ENCODE data around the gene CATSPERZ.
A peak's percentile ranks its signal among the peaks of the same experiment; 100 is the strongest.

The CATSPERZ gene

GRCh38 chr11:64342869-64343745 lies 42.9 kb downstream of the CATSPERZ start:
- no peak for DNase-seq

GRCh38 chr11:64343767-64344559 lies 43.8 kb downstream of the CATSPERZ start:
- DNase-seq: no peak

- DNase-seq: peak; percentile 60
Observed at GRCh38 chr11:64344787-64345186, 44.6 kb downstream of the CATSPERZ start.

DNA sequence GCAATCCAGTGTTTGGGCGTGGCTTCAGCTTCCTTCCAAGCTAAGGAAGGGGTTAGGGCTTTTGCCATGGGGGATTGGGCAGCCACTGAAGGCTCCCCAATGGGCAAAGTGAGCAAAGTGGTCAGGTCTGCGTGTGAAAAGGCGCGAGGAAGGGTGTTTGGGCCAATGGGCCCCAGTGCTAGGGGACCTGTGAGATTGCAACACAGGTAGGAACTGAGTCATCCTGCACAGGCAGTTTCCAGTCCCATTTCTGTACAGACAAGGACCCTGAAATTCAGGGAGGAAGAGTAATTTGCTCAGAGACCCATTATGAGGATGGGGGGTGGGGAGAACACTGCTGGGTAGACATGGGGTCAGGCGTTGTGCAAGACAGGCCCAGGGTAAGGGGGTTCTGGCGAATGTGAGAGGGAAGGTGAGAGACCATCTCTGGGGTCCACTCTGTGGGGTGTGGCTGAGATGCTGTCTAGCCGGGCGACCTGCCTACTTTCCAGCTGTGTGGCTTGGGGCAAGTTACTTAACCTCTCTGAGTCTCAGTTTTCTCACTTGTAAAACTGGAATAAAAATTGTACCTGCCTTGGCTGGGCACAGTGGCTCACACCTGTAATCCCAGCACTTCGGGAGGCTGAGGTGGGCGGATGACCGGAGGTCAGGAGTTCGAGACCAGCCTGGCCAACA lies 47.2 kb downstream of the CATSPERZ start:
- no peak for DNase-seq

GRCh38 chr11:64348383-64349024 lies 48.3 kb downstream of the CATSPERZ start:
- DNase-seq: peak; percentile 59

DNA sequence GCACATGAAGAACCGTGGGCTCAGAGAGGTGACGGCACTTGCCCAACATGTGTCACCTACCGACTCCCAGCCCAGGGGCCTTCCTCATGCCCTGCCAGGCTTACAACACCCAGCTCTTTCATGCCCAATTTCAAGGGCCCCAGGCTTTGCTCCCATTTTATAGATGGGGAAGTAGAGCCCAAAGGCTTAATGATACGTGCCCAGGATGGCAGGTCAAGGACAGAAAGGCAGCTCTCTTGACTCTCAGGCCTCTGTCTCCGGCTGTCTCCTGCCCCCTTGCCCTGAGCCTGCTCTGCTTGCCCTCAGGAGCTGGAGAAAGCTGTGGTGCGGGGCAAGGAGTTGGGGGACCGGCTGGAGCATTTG lies 48.8 kb downstream of the CATSPERZ start:
- no peak for DNase-seq

- no peak for DNase-seq
Observed at GRCh38 chr11:64349404-64349803, 49.2 kb downstream of the CATSPERZ start.

DNA sequence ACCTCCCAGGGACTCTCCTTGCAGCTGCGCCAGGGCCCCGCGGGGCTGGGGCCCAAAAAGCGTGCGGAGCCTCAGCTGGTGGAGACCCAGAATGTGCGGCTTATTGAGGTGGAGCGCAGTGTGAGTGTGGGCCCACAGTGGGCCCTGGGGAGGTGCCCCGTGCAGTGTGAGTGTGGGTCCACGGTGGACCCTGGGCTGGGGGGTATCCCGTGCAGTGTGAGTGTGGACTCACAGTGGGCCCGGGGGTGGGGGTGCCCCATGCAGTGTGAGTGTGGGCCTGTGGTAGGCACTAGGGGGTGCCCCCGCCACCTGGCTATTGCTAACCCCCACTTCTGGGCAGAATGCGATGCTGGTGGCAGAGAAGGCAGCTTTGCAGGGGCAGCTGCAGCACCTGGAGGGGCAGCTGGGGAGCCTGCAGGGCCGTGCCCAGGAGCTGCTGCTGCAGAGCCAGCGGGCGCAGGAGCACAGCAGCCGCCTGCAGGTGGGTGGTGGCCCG lies 51.0 kb downstream of the CATSPERZ start:
- DNase-seq: no peak

- DNase-seq: peak; percentile 40
Observed at GRCh38 chr11:64352099-64352994, 52.2 kb downstream of the CATSPERZ start.

DNA sequence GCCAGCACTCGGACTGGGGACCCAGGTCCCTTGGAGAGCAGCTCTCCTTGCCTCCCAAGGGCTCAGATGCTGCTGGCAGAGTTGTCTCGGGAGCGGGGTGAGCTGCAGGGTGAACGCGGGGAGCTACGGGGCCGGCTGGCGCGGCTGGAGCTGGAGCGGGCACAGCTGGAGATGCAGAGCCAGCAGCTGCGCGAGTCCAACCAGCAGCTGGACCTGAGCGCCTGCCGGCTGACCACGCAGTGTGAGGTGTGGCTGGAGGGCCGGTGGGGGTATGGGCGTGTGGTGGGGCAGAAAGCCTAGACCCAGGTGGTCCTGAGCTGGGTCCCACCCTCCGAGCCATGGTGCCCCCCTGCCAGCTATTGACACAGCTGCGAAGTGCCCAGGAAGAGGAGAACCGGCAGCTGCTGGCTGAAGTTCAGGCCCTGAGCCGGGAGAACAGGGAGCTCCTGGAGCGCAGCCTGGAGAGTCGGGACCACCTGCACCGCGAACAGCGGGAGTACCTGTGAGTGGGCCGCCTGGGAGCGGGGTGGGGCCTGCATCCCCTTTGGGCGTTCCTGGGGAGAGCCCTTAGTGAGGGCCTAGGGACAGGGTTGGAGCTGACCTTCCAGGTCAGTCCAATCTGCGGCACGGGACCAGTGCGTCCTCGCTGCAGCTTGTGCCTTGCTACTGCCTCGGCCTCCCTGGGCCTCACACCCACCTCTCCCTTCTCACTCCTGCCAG lies 53.0 kb downstream of the CATSPERZ start:
- peak; percentile 44 for DNase-seq

- no peak for DNase-seq
Observed at GRCh38 chr11:64353715-64354506, 53.8 kb downstream of the CATSPERZ start.
